ENCODE results near the gene CBY3.
"Not testable (repeated sequence)": the region's sequence is repeated elsewhere in the genome, so short reads cannot be mapped to it uniquely, and the experiment has no call there.

DNA sequence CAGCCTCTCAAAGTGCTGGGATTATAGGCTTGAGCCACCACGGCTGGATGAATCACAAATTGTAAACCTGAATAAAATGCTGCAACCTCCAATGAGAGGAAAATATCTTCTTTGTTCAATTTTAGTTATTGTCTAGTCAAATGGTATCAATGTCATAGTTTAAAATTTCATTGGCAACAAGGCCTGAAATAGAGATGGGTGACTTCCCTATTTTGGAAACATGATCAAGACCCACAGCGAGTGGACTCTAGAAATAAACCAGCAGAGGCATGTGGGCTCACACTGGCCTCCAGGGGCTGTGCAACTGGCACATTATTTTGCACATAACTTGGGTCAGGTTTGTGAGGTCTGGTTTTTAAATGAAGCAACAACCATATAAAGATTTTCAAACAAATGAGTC, 27.7 kb downstream of the CBY3 start:
- TF ChIP-seq POLR2AphosphoS5 (IDR thresholded peaks at IDR 0.05); EZH2 (IDR thresholded peaks at IDR 0.05; ENCODE audit: borderline replicate concordance, insufficient read depth, low read length, poor library complexity, severe bottlenecking); SMC3 (conservative IDR thresholded peaks at IDR 0.05; ENCODE audit: poor library complexity): not testable (repeated sequence)
- TF ChIP-seq, protein P1, sequence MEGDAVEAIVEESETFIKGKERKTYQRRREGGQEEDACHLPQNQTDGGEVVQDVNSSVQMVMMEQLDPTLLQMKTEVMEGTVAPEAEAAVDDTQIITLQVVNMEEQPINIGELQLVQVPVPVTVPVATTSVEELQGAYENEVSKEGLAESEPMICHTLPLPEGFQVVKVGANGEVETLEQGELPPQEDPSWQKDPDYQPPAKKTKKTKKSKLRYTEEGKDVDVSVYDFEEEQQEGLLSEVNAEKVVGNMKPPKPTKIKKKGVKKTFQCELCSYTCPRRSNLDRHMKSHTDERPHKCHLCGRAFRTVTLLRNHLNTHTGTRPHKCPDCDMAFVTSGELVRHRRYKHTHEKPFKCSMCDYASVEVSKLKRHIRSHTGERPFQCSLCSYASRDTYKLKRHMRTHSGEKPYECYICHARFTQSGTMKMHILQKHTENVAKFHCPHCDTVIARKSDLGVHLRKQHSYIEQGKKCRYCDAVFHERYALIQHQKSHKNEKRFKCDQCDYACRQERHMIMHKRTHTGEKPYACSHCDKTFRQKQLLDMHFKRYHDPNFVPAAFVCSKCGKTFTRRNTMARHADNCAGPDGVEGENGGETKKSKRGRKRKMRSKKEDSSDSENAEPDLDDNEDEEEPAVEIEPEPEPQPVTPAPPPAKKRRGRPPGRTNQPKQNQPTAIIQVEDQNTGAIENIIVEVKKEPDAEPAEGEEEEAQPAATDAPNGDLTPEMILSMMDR (IDR thresholded peaks at IDR 0.05; ENCODE audit: poor library complexity, severe bottlenecking) = not testable (repeated sequence)

Measured in neural cell (in vitro differentiated cells).